Esophagus muscularis mucosa (tissue), 4 donors: ENCODE results near the gene PRKCD.

Experiments used
- CTCF ChIP-seq, 3 experiments: fragments of 200-600 bp in 2 of 3; fragments of 450-650 bp in 1 of 3; sonication (generic) in 2 of 3; IDR thresholded peaks; one replicate each; pipeline ENCODE4 v1.5.1; 2017 to 2019; ENCODE audit warnings: antibody characterized with exemption in 3 of 3, mild to moderate bottlenecking in 2 of 3, moderate library complexity in 1 of 3
- EP300 ChIP-seq: sonication (generic); formaldehyde crosslinking; IDR thresholded peaks from one replicate; pipeline ENCODE4 v1.6.1; 2017; ENCODE audit warnings: antibody characterized with exemption
- POLR2A ChIP-seq: fragments of 450-650 bp; IDR thresholded peaks from one replicate; pipeline ENCODE4 v1.6.1; 2017; ENCODE audit warnings: antibody characterized with exemption, moderate library complexity, mild to moderate bottlenecking, low read depth
- POLR2AphosphoS5 ChIP-seq, 2 donors: sonication (generic); formaldehyde crosslinking; IDR thresholded peaks; one replicate each; pipeline ENCODE4 v1.6.1; 2017; ENCODE audit warnings: antibody characterized with exemption in 2 of 2

GRCh38 chr3:53153264-53153823 is 7.7 kb upstream of the PRKCD start:
- no peak for TF ChIP-seq CTCF (IDR thresholded peaks at IDR 0.05)
- TF ChIP-seq EP300 = no peak
- no peak for TF ChIP-seq POLR2A
- no peak for TF ChIP-seq POLR2AphosphoS5 (IDR thresholded peaks at IDR 0.05)
